Small intestine (tissue), 7 donors: Measurements from ENCODE around the gene CDH23. TPM values are rescaled to one million over a fixed set of nuclear protein-coding genes. Genes with fewer than 3 reads are reported as not detected.

Experiments
- DNase-seq, 2 donors: peaks; one replicate each; pipeline versions ENCODE4 v3.0.0 to v3.0.0-alpha.2; 2013
- FAIRE-seq: peaks from 2 replicates; lab custom pipeline; 2012; peaks lifted over from hg19 to GRCh38; lab: Jason Lieb, UNC
- H3K27ac ChIP-seq, 3 donors: one replicate each; pipeline ENCODE4 v1.5.1; 2013; ENCODE audit warnings: low read length in 2 of 3, mild to moderate bottlenecking in 2 of 3, control low read depth in 1 of 3, inconsistent platforms in 1 of 3, low read depth in 1 of 3, moderate library complexity in 1 of 3
- H3K27me3 ChIP-seq, 3 donors: one replicate each; pipeline ENCODE4 v1.6.1; 2013; ENCODE audit warnings: low read length in 3 of 3, inconsistent platforms in 1 of 3; ENCODE audit not compliant: control insufficient read depth in 3 of 3, insufficient read depth in 3 of 3
- H3K36me3 ChIP-seq, 3 donors: one replicate each; pipeline ENCODE4 v1.6.1; 2013; ENCODE audit warnings: low read length in 3 of 3, inconsistent platforms in 1 of 3, low read depth in 1 of 3, mild to moderate bottlenecking in 1 of 3, moderate library complexity in 1 of 3; ENCODE audit not compliant: control insufficient read depth in 3 of 3, insufficient read depth in 2 of 3
- H3K4me1 ChIP-seq, 3 donors: one replicate each; pipeline ENCODE4 v1.6.1; 2013; ENCODE audit warnings: low read length in 2 of 3, inconsistent platforms in 1 of 3, low read depth in 1 of 3, mild to moderate bottlenecking in 1 of 3, moderate library complexity in 1 of 3; ENCODE audit not compliant: control insufficient read depth in 3 of 3, insufficient read depth in 2 of 3
- H3K4me3 ChIP-seq, 3 donors: one replicate each; pipeline ENCODE4 v1.5.1; 2013; ENCODE audit warnings: low read length in 3 of 3, control low read depth in 1 of 3, inconsistent platforms in 1 of 3, low read depth in 1 of 3, mild to moderate bottlenecking in 1 of 3, moderate library complexity in 1 of 3
- H3K9me3 ChIP-seq, 2 donors: one replicate each; pipeline ENCODE4 v1.6.1; 2013; ENCODE audit warnings: low read depth in 1 of 2, low read length in 1 of 2; ENCODE audit not compliant: control insufficient read depth in 2 of 2, insufficient read depth in 1 of 2
- WGBS, 3 donors: extraction: QIAGEN DNeasy Blood & Tissue Kit; methylation state at CpG; one replicate each; pipeline ENCODE4 v1.1.7; 2013; 5-methylcytosine and 5-hydroxymethylcytosine counted together
- polyA plus RNA-seq, 4 donors: library from polyadenylated mRNA; stranded (reverse) in 3 of 4; unstranded in 1 of 4; fragments of 200-250 nt in 3 of 4; fragments of 120-200 nt in 1 of 4; gene quantifications; one replicate each; pipeline versions ENCODE4 v1.2.1 to v1.2.3, GENCODE V29; 2013
- donor health status: healthy with polysubstance abuse.
- donor health status: control.
- donor health status: control.
- donor health status: Bipolar disorder and iron deficiency.
- donor health status: healthy.

Gene CDH23
- polyA plus RNA-seq, 4 donors, result 0.89 to 2.5 (median 1.6) TPM

DNA sequence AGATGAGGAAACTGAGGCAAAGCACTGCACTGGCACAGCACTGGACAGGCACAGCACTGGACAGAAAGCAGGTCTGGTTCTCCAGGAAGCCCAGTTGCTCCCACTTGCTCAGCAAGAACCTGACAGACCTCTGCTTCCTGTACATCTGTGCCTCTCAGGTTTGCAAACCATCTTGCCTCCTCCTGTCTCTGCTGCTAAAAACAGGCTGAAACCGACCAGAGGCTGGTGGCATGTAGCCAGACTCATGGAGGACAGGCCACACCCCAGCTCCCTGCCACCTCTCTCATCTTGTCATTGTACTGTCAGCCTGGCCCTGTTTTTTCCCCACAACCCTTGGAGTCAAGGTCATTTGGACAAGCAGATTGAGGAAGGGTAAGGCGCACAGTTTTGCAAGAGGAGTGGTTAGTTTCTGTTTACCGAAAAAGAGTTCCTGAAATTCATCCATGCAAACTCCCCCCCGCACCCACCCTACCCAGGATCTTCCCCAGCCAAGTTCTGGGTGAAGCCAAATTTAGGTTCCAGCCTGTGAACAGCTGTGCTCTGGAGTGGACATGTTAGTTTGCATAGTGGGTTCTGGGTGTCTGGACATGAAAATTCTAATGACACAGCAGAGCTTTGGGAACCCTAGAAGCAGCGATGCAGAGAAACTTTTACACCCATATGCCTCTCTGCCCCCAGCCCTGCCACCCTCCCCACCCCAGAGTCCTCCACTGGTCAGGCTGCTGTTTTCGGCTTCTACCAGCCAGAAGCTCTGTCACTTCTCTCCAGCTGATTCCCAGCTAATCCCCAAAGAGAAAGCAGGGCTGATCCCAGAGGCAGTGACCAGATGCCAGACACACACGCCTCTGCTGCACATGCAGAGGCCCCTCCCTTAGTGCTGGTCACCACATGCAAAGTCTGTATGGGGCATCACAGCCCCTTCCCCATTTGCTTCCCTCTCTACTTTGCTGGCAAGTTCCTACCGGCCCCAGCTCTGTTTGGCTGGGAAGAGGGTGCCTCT, 331.3 kb downstream of the CDH23 start:
- peaks cover 0 to 3% (median 0%) of the 10 kb centered on the region in 3 donors for H3K36me3 ChIP-seq
- H3K9me3 ChIP-seq, result no peaks in the 10 kb centered on the region
- 22 to 39% (median 34%) methylated on average over 8 of the region's 8 CpGs for WGBS, 3 donors
- H3K27ac ChIP-seq, result peak overlapping the region; percentile 58 to 94 (median 77)
- peaks cover 0 to 40% (median 25%) of the 10 kb centered on the region in 3 donors for H3K4me1 ChIP-seq
- no peaks in the 10 kb centered on the region for H3K27me3 ChIP-seq
- DNase-seq (peak; percentile 56 to 73), FAIRE-seq (no peak)
- H3K4me3 ChIP-seq, result no peak overlapping the region

DNA sequence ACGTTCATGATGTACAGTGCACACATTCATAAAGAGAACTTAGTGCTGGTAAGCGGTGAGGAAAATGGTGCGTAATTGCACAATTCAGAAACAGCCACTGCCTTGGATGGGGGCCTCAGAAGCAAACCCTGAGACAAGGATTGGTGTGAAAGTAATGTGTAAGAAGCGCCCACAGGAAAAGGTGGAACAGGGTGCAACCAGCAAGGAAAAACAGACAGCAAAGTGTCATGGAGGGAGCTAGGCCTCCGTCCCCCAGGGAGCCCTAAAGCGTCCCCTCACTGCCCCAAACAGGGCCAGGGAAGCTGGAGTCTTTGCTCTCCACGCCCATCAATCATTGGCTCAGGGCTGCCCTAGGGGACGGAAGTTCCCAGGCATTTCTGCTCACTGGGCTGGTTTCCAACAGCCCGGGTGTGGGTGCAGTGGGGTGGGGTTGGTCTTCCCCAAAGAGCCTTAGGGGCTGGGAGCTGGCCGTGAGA, 332.5 kb downstream of the CDH23 start:
- H3K4me3 ChIP-seq, result no peak overlapping the region
- FAIRE-seq (no peak), DNase-seq (peak; percentile 69 to 90)
- 32 to 40% (median 40%) methylated on average over 10 of the region's 10 CpGs for WGBS, 3 donors
- H3K27me3 ChIP-seq, result no peaks in the 10 kb centered on the region
- no peaks in the 10 kb centered on the region for H3K9me3 ChIP-seq
- peaks cover 0 to 40% (median 25%) of the 10 kb centered on the region in 3 donors for H3K4me1 ChIP-seq
- H3K27ac ChIP-seq, result peak overlapping the region in 2 of 3 donors; percentile 17 to 94
- H3K36me3 ChIP-seq, result peaks cover 0 to 3% (median 0%) of the 10 kb centered on the region in 3 donors

DNA sequence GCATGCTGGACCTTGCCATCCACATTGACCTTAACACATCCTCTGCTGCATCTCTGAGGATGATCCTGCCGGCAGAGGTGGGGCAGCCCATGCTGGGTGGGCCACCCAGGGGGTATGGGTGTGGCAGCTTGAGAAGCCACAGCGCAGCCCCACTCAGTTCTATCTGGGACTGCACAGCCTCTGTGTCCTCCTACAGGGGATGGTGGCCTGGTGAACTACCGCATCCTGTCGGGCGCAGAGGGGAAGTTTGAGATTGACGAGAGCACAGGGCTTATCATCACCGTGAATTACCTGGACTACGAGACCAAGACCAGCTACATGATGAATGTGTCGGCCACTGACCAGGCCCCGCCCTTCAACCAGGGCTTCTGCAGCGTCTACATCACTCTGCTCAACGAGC, 335.1 kb downstream of the CDH23 start:
- peaks cover 0 to 33% (median 21%) of the 10 kb centered on the region in 3 donors for H3K4me1 ChIP-seq
- DNase-seq (no peak), FAIRE-seq (no peak)
- peaks cover 0 to 3% (median 0%) of the 10 kb centered on the region in 3 donors for H3K36me3 ChIP-seq
- H3K27ac ChIP-seq, result no peak overlapping the region
- H3K27me3 ChIP-seq, result no peaks in the 10 kb centered on the region
- no peak overlapping the region for H3K4me3 ChIP-seq
- 89 to 92% (median 92%) methylated on average over 12 of the region's 12 CpGs for WGBS, 3 donors
- H3K9me3 ChIP-seq, result no peaks in the 10 kb centered on the region

DNA sequence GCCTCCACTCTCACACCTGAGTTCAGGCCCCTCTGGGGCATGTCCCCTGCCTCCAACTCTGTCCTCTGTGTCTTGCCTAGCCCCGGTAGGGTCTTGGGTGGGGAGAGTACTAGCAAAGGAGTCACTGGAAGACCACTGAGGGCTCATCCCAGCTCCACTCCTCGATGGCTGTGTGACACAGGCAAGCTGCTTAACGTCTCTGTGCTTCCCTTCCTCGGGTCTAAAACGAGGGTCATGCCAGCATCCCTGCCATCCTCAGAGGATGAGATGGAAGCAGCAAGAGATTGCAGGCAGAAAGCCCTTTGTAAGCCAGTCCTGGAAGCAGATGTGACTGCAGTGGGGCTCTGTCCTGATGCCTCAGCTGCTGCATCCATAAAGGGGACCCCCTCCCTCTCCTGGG, 338.1 kb downstream of the CDH23 start:
- Histone ChIP-seq H3K36me3 (no peaks in the 10 kb centered on the region), H3K9me3 (no peaks in the 10 kb centered on the region), H3K4me1 (peaks cover 3 to 7% (median 4%) of the 10 kb centered on the region in 3 donors), H3K27me3 (no peaks in the 10 kb centered on the region), H3K27ac (no peak overlapping the region), H3K4me3 (no peak overlapping the region)
- FAIRE-seq (no peak), DNase-seq (no peak)
- 75 to 88% (median 77%) methylated on average over 5 of the region's 5 CpGs for WGBS, 3 donors

DNA sequence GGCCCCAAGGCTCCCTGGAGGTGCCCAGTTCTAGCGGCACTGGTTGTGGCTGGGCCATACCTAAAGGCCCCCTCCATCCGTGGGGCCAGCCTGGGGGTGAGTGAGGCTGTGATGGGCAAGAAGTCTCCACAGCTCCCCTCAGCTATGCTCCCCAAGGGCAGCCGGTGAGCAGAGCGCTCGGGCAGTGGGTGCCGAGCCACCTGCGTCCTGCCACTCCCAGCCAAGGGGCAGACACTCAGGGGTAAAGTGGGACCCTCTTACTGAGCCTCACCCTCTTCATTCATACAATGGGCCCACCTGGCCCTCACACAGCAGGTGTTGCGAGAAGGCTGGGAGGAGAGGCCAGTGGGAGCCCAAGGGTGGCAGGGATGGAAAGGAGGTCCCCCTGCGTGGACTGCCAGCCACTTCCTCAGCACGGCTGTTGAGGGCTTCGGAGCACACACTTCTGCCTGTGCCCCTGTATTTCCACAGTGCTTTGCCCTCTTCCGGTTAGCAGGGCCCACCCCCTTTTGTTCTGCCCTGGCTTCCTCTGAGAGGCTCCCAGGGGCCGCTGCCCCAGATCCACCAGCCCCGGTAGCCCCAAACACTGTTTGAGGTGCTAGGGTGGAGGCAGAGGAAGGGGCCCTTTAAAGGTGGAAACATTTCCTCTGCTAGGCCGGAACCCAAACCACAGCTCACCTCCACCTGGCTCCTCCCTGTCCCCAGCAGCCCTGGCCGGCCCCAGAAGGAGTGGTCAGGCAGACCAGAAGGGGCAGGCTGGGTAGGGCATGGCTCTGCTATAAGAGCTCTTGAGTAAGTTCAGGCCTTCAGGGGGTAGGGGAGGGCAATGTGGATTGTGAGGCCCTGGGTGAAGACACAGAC, 339.2 kb downstream of the CDH23 start:
- WGBS, 3 donors, result 71 to 90% (median 74%) methylated on average over 16 of the region's 16 CpGs

DNA sequence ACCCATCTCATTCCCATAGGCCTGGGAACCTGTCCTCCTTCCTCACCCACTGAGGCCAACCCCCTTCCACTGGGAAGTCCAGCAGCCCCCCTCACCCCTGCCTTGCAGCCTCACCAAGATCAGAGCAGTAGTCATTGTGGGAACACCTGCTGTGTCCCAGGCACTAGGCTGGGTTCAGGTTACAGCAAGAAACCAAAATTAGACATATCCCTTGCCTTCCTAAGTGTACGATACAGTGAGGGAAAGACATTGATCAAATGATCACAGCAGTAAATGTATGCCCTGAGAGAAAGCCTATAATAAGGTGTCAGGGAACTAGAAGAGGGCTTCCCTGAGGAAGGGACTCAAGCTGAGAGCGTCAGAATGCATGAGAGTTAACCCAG, 339.8 kb downstream of the CDH23 start:
- Histone ChIP-seq H3K36me3 (no peaks in the 10 kb centered on the region), H3K27ac (peak overlapping the region in 2 of 3 donors; percentile 7 to 82), H3K9me3 (no peaks in the 10 kb centered on the region), H3K4me3 (no peak overlapping the region), H3K4me1 (peaks cover 3 to 7% (median 4%) of the 10 kb centered on the region in 3 donors), H3K27me3 (no peaks in the 10 kb centered on the region)
- WGBS, 3 donors, result 84 to 89% (median 86%) methylated on average over 2 of the region's 2 CpGs
- FAIRE-seq (no peak), DNase-seq (no peak)

More for the DNA sequence above, 339.2 kb downstream of the CDH23 start:
- no peaks in the 10 kb centered on the region for H3K27me3 ChIP-seq
- DNase-seq (peak in 1 of 2 donors; percentile 50), FAIRE-seq (no peak)
- peak overlapping the region in 2 of 3 donors; percentile 7 to 82 for H3K27ac ChIP-seq
- no peaks in the 10 kb centered on the region for H3K36me3 ChIP-seq
- H3K9me3 ChIP-seq, result no peaks in the 10 kb centered on the region
- peaks cover 3 to 7% (median 4%) of the 10 kb centered on the region in 3 donors for H3K4me1 ChIP-seq
- H3K4me3 ChIP-seq, result no peak overlapping the region

DNA sequence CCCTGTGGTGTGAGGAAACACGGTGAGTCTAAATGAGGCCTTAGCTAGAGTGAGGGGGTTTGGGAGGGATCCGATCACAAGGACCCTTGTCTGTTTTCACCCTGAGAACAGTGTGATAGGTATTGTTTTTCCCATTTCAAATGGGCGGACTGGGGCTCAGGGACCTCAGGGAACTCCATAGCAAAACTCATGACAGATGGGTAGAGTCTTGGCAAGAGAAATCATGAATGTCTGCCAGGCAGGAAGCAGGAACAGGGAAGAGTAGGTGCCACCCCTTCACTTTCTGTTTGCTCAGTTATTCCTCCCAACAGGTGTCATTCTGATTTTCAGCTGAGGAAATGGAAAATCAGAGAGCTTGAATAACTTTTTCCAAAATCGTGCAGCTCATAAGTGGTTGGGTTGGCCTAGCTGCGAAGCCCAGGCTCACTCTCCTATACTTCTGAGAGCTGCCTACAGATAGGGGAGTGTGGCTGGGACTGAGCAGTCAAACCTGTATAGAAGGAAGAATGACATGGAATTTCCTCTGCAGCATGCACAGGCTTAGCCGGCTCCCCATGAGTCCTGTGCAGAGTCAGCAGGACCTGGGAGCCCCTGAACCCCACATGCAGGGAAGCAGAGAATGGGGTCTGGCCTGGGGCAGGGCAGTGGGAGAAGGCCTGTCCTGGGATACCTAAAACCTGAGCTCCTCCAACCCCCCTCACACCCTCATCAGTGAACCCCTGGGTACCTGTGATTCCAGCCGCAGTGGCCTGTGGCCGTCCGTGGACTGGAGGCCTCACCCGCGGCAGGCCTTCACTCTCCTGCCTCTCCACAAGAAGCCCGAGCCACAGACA, 340.5 kb downstream of the CDH23 start:
- DNase-seq (peak in 1 of 2 donors; percentile 65), FAIRE-seq (no peak)
- H3K4me3 ChIP-seq, result no peak overlapping the region
- no peaks in the 10 kb centered on the region for H3K27me3 ChIP-seq
- peak overlapping the region in 2 of 3 donors; percentile 9 to 82 for H3K27ac ChIP-seq
- H3K9me3 ChIP-seq, result peaks cover 0 to 3% of the 10 kb centered on the region in 2 donors
- peaks cover 4 to 7% (median 6%) of the 10 kb centered on the region in 3 donors for H3K4me1 ChIP-seq
- no peaks in the 10 kb centered on the region for H3K36me3 ChIP-seq
- WGBS, 3 donors, result 67 to 70% (median 68%) methylated on average over 12 of the region's 12 CpGs
